Endometrium (tissue), 2 donors: ENCODE data around the gene BRINP2.

Experiments used
- FAIRE-seq: peaks from 2 replicates; lab custom pipeline; 2012; peaks lifted over from hg19 to GRCh38; lab: Jason Lieb, UNC
- donor health status: control.
- donor health status: control.

BRINP2 gene

DNA sequence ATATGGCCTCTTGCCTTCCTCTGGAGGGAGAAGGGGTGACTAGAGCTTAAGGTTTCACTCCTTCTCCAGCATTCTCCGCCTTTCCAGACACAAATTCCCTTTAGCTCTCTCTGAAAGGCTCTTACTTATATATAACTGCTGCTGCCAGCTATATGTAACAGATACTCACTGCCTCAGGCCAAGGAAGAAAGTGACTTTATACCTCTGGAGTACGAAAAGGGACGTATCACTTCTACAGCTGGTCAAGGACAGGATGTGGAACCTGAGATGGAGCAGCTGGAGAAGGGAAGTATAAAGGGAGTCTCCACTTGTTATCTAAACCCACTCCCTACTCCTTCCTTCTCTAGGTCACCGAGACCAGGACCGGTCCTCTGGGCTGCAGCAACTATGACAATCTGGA lies 102.4 kb downstream of the BRINP2 start:
- FAIRE-seq: no peak

DNA sequence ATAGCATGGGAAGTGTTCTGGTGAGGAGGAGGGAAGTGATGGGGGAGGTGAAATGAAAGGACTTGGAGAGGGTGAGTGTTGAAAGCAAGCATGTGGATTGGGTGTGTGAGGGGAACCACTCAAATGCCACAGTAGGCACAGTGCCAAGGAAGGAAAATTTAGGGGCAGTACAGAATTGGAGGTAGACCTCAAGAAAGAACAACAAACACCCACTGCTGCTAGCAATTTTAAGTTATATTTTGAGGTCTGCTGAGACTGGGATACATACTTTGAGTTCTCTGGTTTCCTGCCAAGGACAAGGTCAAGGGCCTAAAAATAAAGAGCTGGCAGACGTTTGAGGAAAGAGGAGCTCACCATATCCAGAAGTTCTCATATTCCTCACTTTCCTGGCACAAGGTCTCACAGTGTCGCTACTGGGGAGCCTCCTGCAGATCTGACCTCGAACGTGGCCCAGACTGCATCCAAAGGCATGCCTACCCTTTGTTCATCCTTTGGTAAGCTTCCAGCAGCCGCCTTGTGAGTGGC lies 104.0 kb downstream of the BRINP2 start:
- FAIRE-seq: no peak

DNA sequence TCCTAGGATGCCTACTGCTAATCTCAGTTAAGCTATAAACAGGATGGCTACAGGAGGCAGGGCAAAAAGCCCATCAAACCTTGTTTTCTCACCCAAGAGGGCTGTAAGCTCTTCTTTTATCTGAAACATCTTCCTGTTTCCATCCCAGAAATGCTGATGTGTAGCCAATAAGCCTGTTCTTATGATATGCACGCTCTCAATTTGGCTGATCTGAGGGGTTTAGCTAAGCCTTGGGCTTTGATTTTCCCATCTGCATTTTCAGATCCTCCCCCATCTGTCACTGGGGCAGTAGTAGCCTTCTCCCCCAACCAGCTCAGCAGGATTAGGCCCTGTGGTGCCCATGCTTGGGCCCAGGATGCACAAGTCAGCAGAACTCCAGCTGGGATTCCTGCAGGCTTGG lies 105.0 kb downstream of the BRINP2 start:
- no peak for FAIRE-seq

DNA sequence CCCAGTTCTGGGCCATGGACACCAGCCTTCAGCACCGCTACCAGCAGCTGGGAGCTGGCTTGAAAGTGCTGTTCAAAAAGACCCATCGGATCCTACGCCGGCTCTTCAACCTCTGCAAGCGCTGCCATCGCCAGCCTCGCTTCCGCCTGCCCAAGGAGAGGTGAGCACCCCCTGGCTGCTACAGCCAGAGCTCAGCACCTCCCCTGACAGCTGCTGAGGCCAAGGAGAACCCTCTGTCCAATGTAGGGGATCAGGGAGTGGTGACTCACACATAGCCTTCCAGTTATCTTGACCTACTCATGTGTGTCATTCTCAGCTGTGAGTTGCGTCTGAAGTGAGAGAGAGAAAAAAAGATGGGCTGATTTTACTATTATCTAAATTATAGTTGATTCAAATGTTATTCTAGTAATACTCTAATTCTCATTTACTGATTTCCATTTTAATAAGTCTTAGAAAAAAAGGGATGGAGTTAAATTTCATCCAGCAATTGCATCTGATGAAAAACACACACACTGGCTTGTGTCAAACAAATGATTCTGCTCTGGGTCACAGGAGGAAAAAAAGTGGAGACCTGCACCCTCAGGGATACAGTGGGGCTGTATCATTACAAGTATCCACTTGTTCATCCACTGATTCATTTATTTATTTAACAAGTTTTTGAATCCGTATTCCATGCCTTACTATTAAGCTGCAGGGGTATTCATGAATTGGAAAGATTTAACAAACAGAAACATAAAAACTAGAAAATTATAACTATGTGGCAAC lies 108.0 kb downstream of the BRINP2 start:
- no peak for FAIRE-seq

DNA sequence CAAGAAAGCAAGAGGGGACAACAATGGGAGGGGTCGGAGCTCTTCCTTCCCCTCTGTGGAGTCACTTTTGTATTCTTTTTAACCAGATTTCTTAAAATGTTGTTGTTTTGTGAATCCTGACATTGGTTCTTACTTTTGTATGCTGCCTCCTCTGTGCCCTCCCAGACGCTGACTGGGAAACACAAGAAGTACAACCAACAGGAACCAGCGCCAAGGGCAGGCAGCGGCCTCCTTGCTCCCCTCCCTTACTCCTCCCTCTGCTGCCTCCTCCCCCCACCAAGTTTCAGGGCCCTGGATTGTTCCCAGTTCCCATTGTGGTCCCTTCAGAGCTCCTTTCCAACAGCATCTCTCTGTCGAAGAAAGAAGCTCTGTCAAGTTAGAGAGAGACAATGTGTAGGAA lies 111.1 kb downstream of the BRINP2 start:
- no peak for FAIRE-seq

DNA sequence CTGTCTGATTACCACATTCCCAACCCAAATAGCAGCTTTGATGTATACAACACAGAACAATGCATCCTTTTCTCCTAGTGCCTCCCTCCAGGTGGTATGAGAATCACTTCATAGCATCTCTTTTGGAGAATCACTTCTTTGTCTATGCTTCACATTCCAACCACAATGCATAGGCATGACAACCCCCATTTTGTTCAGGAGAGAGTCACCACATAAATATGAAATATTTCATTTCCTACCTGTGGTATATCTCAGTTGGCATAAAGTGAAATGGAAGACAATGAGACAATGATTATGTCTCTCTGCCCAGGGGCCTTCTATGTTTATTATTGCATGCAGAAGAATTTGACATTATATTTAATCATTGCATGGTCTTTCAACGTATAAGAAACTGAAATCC lies 112.2 kb downstream of the BRINP2 start:
- no peak for FAIRE-seq

DNA sequence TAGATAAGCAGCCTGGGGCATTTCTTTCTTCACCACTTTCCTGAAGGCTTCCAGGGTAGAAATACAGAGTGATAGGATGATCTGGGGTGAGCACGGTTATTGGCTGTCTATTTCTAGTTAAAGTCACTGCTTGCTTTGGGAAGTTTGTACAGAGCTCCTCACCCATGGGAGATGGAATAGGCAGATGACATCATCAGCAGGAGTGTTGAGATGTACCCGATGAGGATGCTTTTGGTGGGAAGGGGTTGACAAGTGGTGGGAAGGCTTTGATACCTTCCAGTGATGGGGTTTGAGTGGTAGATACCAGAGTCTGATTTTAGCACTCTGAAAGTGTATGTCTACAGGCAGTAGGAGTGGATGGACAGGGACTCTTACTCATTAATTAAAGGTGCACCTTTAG lies 112.6 kb downstream of the BRINP2 start:
- no peak for FAIRE-seq

DNA sequence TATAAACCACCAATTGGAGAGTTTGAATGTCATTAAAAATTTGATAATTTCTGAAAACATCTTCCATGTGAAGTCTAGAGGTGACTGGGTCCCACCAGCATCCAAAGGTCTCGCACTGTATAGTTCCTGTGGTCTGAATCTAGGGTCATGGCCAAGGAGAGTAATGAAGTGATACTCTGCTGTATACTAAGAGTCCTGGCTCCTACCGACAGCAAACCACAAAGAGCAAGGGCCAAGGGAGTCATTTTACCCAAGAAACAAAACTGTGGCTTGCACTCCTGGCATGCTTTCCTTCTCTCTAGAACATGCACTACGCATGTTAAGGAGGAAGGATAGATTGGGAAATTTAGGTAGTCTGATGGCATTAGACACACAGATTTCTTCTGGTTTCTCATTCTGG lies 115.6 kb downstream of the BRINP2 start:
- no peak for FAIRE-seq

DNA sequence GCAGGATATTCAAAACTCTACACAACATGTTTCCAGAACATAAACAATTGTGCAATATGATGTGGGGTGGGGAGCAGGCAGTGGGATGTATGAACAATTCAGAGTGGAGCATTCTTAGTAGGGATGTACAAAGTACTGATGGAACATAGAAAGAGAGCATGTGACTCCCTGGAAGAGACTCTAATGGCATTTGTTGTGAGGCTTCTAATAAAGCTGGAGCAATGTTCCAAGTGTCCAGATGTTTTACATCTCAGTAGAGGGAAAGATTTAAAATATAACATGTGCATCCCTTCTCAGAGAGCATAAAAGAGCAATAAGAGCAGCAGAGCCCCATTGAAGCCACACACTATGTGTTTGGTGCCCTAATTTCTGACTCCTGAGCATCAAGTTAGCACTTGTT lies 116.5 kb downstream of the BRINP2 start:
- FAIRE-seq: no peak

DNA sequence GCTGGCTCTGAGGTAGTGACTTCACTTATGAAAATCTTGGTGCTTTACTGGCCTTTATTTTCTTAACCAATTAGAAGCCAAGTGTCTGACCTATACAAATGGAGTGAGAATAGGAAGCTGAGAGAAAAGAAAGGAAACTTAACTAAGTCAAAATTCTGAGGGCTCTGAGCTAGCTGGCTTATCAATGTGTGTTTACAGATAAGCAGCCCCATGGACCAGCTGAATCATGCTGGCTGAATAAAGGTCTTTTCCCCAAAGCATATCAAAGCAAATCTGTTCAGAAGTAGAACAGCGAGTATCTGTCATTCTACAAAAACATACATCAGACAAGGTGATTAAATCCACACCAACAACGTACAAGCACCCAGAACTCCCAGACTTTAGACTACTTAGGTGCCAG lies 117.2 kb downstream of the BRINP2 start:
- no peak for FAIRE-seq

DNA sequence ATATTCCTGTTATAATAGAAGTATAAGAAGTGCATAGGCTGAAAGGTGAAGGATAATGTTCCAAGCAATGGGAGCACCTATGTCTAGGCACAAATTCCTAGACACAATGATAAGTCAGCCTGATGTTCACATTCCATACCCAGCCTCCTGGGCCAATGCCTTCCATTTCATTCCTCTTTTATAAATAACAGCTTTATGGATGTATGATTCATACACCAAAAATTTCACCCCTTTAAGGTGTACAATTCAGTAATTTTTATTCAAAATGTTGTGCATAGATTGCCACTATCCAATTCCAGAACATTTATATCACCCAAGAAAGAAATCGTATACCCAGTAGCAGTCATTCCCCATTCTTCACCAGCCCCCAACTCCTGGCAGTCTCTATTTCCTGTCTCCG lies 118.8 kb downstream of the BRINP2 start:
- no peak for FAIRE-seq

DNA sequence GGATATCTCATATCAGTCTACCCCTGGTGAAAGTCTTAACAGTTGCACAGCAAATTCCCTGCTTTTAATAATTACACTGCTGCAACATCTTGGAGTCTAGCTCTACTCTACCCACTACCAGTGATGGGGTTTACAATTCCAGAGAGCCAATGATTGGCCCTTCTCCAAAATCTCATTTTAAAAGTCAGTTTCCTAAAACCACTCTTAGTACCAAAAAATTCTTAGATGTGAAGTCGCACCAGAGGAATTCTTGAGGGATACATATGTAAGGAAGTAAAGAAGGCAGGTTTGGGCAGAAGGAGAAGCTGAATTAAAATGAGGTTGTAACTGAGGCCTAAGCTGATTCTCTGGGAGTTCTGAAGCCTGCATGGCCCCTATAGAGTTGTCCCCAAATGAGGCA lies 129.7 kb downstream of the BRINP2 start:
- no peak for FAIRE-seq

DNA sequence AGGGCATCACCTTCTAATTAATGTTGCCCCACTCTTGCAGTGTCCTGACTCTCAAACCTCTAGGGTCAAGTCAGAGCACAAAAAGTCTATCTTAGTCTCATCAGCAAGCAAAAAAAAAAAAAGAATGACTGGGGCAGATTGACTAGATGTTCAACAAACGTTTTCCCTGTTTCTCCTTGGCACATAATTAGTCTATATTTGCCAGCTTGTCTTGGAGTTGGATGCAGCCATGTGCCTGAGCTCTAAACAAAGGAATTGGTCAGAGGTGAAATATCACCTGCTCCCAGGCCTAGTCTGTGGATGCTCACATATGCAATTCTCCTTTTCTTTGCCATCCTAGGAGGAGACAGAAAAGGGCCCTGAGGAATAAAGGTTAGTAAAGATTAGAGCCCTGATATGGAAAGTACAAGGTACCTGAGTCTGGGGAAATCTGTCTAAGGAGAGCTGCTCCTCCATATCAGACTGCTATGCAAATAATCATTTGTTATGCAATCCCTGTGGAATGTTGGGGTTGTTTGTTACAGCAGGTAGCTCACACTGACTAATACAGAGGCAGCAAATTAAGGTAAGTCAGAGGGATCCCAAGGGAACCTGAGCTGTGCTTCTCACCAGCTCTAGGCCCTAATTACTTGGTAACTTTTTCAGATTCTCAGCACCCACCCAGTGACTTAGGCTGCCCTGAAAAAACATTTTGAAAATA lies 130.8 kb downstream of the BRINP2 start:
- FAIRE-seq: no peak

DNA sequence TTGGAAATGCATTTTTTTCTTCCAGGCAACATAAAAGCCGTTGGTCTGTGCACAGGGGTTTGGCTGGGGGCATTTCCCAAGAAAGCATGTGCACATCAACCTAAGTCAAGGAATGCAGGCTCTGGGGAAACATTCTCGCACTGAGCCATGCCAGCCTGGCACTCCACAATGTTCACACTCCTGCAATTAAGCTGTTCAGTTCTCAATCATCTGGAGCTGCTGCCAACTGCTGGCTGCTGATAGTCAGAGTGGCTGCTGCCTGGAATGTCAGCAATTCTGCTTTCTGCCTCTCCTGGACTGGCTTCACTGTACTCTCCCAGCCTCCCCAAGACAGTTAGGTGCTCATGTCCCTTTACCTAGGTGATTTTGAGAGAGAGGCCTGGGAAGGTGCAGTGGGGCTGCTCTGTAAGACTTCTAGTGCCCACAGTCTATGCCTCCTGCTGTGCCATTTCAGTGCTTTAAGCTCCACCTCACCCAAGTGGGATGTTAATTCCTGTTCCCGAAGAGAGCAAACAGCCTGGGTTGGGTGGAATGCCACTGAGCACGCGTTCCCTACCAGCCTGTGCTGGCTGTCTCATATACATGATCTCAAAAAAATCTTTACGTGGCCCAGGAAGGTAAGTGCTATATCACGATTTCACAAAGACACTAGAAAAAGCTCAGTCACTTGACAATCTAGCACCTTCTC lies 131.7 kb downstream of the BRINP2 start:
- FAIRE-seq: no peak

DNA sequence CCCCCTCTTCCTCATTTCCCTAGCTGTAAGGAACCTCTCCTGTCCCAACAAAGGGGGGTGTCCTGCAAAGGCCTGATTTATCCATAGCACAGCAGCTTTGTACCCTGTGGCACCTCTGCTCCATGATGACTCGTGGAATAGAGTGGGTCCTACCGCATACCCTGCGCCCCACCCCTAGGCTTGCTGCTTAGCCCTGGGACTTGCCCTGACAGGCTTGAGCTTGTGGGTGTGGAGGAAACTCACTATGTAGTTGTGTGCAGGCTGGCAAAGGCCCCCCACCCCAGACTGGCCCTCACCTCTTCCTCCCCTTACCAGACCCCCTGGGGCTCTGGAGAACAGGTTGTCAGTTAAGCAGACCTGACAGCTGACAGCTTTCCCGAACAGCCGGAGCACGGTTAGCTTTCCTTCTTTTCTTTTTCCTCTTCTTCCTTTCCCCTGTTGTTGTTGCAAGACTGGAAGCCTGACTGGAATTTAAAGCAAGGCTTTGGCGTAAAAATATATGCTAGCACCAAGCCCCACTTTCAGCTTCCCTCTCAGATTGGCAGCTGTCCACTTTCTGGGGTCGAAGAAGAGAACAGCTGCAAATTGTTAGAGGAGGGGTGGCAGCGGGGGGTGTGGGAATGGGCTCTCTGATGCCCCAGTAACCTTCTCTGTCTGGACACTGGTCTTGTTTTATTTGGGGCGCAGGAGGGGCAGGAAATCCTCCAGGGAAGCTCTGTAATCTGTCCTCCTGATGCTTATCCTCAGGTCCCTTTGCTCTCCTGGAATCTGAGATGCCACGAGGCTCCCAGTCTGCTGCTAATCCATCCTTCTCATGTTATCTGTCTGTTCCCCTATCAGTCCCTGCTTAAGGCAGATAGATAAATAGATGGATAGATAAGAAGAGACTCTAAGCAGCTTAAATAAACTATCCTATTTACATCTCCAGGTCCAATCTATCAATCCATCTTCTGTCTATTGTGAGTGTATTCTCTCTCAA lies 134.6 kb downstream of the BRINP2 start:
- FAIRE-seq: no peak

DNA sequence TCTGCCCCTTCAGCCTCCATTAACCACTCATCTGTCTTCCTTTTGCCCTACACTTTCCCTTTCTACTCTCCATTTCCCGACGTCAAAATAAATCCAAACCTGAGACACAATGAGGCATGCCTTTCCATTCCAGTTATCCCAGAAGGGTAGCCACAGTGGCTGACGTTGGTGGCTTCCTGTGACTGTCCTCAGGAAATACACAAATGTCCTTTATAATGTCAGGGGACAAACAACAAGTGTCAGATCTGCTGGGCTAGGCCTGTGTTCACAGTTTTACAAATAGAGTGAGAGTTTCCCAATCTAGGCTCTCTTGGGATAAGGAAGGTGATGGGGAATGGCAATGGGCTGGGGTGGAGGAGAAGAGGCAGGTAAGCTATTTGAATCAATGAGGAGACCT lies 135.3 kb downstream of the BRINP2 start:
- FAIRE-seq: no peak

DNA sequence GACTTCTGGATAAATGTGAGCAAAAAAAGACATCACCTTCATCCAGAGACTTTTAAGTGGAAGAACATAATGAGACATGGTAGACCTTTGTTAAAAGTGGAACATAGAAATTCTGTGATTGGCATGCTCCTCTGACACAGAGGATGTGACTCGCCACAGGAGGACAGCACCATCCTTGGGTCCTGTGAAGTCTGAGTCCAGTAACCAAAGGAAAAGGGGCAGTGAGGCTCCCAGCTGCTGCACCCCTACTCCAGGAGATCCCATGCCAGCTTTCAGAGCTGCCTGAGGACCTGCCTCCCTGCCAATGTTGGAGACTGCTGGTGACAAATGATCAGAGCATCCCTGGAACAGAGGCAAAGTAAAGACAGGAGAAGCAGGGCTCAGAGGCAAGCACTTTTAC lies 136.2 kb downstream of the BRINP2 start:
- FAIRE-seq: no peak

DNA sequence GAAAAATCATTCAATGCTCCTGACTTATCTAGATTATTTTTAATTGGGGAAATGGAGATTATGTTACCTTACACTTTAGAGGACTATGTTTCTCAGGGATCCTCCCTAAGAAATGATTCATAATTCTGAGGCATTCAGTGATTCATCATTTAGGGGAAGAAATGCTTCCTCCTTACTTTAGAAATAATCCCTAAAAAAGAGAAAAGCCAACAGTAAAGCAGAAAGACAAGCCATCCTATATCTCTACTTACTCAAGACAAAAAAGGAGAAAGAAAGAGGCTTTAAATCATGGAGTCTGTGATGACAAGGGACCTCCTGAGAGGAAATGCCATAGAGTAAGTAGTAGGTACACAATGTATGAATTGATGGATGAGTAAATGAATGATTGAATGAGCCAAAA lies 137.0 kb downstream of the BRINP2 start:
- no peak for FAIRE-seq

DNA sequence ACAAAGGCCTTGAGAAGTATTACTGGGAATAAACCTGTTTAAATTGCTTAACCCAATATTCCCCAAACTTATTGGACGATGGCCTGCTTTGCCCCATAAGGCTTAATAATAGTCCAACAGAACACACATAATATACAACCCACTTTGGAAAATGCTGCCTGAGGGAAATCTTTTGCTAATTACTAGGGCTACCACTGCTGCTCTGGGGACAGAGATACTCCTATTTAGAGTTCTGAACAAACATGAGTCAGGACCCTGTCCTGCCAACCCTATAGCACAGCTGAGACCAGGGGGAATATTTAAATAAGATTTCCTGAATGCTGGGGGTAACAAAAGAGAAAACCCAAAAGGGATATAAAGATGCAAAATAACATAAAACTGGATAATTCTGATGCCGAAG lies 139.1 kb downstream of the BRINP2 start:
- FAIRE-seq: no peak

DNA sequence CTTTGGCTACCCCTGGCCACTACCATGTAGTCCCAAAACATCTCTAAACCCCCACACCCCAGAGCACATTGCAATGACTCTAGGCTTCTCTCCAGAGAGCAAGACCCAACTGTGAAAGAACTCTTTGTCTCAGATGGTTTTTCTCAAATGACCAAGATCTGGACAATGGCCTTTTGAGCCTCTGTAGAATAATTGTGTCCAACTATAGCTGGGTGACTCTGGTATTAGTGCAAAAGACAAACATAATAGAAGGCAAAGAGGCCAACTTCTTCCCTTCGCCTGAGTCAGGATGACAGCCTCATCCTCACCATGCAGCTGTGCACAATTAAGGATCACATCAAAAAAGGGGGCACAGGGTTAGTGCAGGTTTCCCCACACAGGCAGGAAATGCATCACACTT lies 139.6 kb downstream of the BRINP2 start:
- FAIRE-seq: no peak

DNA sequence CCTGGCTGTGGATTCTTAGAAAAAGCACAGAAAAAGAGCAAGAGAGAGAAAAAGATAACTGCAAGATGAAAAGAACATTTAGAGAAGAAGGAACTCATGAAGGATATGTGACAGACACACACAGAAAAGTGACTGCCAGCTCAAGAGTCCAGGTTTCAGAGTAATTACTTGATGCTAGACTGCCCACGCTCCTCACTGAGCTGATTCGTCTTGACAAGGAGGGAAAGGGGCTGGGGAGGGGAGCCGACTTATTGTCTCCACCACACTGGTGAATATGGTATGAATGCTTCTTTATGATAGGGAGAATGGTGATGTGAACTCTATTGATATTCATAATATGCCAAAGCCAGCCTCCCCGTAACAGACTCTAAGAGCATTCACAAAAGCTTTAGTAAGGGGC lies 140.4 kb downstream of the BRINP2 start:
- FAIRE-seq: no peak

DNA sequence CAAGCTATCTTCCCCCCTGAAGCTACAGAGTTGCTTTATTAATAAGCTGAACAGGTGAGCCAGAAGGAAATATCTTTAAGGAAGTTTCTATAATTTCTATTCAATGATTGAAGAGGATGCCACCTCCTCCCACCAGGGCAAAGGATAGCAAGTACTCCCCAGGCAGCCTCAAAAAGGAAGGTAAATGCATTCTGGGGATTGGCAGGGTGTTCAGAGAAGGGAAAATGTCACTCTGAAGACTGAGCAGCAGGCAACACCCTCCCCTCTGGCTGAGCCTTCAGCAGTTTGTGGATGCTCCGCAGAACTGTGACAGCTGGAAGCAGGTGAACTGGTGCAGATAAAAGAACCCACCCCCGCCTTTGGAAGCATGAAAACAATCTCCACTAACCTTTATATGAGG lies 140.8 kb downstream of the BRINP2 start:
- FAIRE-seq: no peak
